HepG2 (cell line): ENCODE measurements around the gene LIG4. TPM values are rescaled to one million over a fixed set of nuclear protein-coding genes. Genes with fewer than 3 reads are reported as not detected.

ENCODE experiments used
- CCAR2 ChIP-seq: fragments of 200-400 bp; formaldehyde crosslinking; optimal IDR thresholded peaks from 2 replicates; pipeline ENCODE3; 2018; ENCODE audit warnings: low read depth, mild to moderate bottlenecking, low read length, moderate library complexity
- FOXA3 ChIP-seq: IDR thresholded peaks from 2 replicates; pipeline ENCODE4 v1.6.1; 2016; ENCODE audit warnings: missing genetic modification reagents, missing compliant biosample characterization
- GATAD1 ChIP-seq: IDR thresholded peaks from 2 replicates; pipeline ENCODE4 v1.6.1; 2016; ENCODE audit warnings: missing genetic modification reagents, missing compliant biosample characterization
- HNRNPH1 ChIP-seq: fragments of 200-400 bp; formaldehyde crosslinking; optimal IDR thresholded peaks from 2 replicates; pipeline ENCODE3; 2017; ENCODE audit warnings: mild to moderate bottlenecking, low read depth, low read length
- KLF6 ChIP-seq: IDR thresholded peaks from 2 replicates; pipeline ENCODE4 v1.8.0; 2016; ENCODE audit warnings: missing biosample characterization, missing genetic modification reagents
- MAZ ChIP-seq, 2 experiments: sonication (generic) in 1 of 2; formaldehyde crosslinking in 1 of 2; IDR thresholded peaks; 2 replicates each; pipeline versions ENCODE4 v1.5.0 to v1.6.1; 2012 to 2020; ENCODE audit warnings: low read depth in 2 of 2, mild to moderate bottlenecking in 2 of 2, borderline replicate concordance in 1 of 2, improper control_type of control experiment in 1 of 2, low read length in 1 of 2, missing genetic modification reagents in 1 of 2, moderate library complexity in 1 of 2
- MED8 ChIP-seq: sonication (generic); formaldehyde crosslinking; IDR thresholded peaks from 2 replicates; pipeline ENCODE4 v1.8.1; 2023; ENCODE audit warnings: mild to moderate bottlenecking, missing genetic modification reagents; ENCODE audit not compliant: insufficient replicate concordance
- MEF2D ChIP-seq: sonication (generic); formaldehyde crosslinking; IDR thresholded peaks from 2 replicates; pipeline ENCODE4 v1.5.1; 2020; ENCODE audit warnings: mild to moderate bottlenecking, missing genetic modification reagents
- NAIF1 ChIP-seq: sonication (generic); formaldehyde crosslinking; IDR thresholded peaks from 2 replicates; pipeline ENCODE4 v1.5.0; 2020; ENCODE audit warnings: mild to moderate bottlenecking, missing genetic modification reagents, borderline replicate concordance
- NFE2L1 ChIP-seq: sonication (generic); formaldehyde crosslinking; IDR thresholded peaks from 2 replicates; pipeline ENCODE4 v1.4.0; 2020; ENCODE audit warnings: missing genetic modification reagents, mild to moderate bottlenecking, borderline replicate concordance
- PHF8 ChIP-seq: sonication (generic); formaldehyde crosslinking; IDR thresholded peaks from 2 replicates; pipeline ENCODE4 v1.5.0; 2020; ENCODE audit warnings: missing genetic modification reagents
- SMAD9 ChIP-seq: sonication (generic); formaldehyde crosslinking; IDR thresholded peaks from 2 replicates; pipeline ENCODE4 v1.5.1; 2020; ENCODE audit warnings: mild to moderate bottlenecking, missing genetic modification reagents
- SP2 ChIP-seq: sonication (generic); formaldehyde crosslinking; IDR thresholded peaks from 2 replicates; pipeline ENCODE4 v1.5.1; 2020; ENCODE audit warnings: mild to moderate bottlenecking, missing genetic modification reagents
- THRA ChIP-seq: sonication (generic); formaldehyde crosslinking; IDR thresholded peaks from 2 replicates; pipeline ENCODE4 v1.4.0; 2020; ENCODE audit warnings: missing genetic modification reagents, borderline replicate concordance
- TP53 ChIP-seq: sonication (generic); formaldehyde crosslinking; conservative IDR thresholded peaks from 2 replicates; pipeline ENCODE4 v1.4.0; 2020; ENCODE audit warnings: missing genetic modification reagents
- ZBTB7B ChIP-seq: sonication (generic); formaldehyde crosslinking; IDR thresholded peaks from 2 replicates; pipeline ENCODE4 v1.4.0; 2020; ENCODE audit warnings: missing genetic modification reagents
- ZKSCAN8 ChIP-seq: IDR thresholded peaks from 2 replicates; pipeline ENCODE4 v1.6.1; 2016; ENCODE audit warnings: borderline replicate concordance, missing genetic modification reagents, missing compliant biosample characterization
- ZNF12 ChIP-seq: sonication (generic); formaldehyde crosslinking; IDR thresholded peaks from 2 replicates; pipeline ENCODE4 v1.5.0; 2020; ENCODE audit warnings: missing genetic modification reagents
- ZNF263 ChIP-seq: sonication (generic); formaldehyde crosslinking; IDR thresholded peaks from 2 replicates; pipeline ENCODE4 v1.4.0; 2020; ENCODE audit warnings: missing genetic modification reagents
- ZNF280B ChIP-seq: sonication (generic); formaldehyde crosslinking; IDR thresholded peaks from 2 replicates; pipeline ENCODE4 v1.5.0; 2020; ENCODE audit warnings: missing genetic modification reagents, mild to moderate bottlenecking, borderline replicate concordance
- ZNF430 ChIP-seq: sonication (generic); formaldehyde crosslinking; IDR thresholded peaks from 2 replicates; pipeline ENCODE4 v1.9.0; 2021; ENCODE audit warnings: mild to moderate bottlenecking, missing genetic modification reagents
- ZNF431 ChIP-seq: sonication (generic); formaldehyde crosslinking; IDR thresholded peaks from 2 replicates; pipeline ENCODE4 v1.9.0; 2022; ENCODE audit warnings: missing genetic modification reagents, low read depth, mild to moderate bottlenecking, borderline replicate concordance
- ZNF441 ChIP-seq: sonication (generic); formaldehyde crosslinking; IDR thresholded peaks from 2 replicates; pipeline ENCODE4 v1.7.0; 2021; ENCODE audit warnings: missing genetic modification reagents, borderline replicate concordance
- ZNF616 ChIP-seq: sonication (generic); formaldehyde crosslinking; IDR thresholded peaks from 2 replicates; pipeline ENCODE4 v1.5.0; 2020; ENCODE audit warnings: low read depth, mild to moderate bottlenecking, missing genetic modification reagents
- ZNF772 ChIP-seq: sonication (generic); formaldehyde crosslinking; IDR thresholded peaks from 2 replicates; pipeline ENCODE4 v1.5.0; 2020; ENCODE audit warnings: mild to moderate bottlenecking, missing genetic modification reagents
- ZNF816 ChIP-seq: sonication (generic); formaldehyde crosslinking; IDR thresholded peaks from 2 replicates; pipeline ENCODE4 v1.8.0; 2022; ENCODE audit warnings: missing genetic modification reagents, mild to moderate bottlenecking, borderline replicate concordance
- ZSCAN21 ChIP-seq: sonication (generic); formaldehyde crosslinking; IDR thresholded peaks from 2 replicates; pipeline ENCODE4 v1.8.0; 2022; ENCODE audit warnings: mild to moderate bottlenecking, missing genetic modification reagents, moderate library complexity, borderline replicate concordance
- polyA plus RNA-seq, 8 experiments: library from polyadenylated mRNA; depleted of rRNA in 3 of 8; stranded (reverse) in 7 of 8; unstranded in 1 of 8; fragments of >200 nt; fragmentation: Illumina TruSeq in 4 of 8; extraction: Trizol in 4 of 8; gene quantifications; 2 replicates each; pipeline versions ENCODE4 v1.2.1 to v1.2.3, GENCODE V29; 2011 to 2016; ENCODE audit warnings: low read depth in 4 of 8, missing spikeins in 1 of 8, mixed read lengths in 1 of 8; ENCODE audit not compliant: insufficient read depth in 1 of 8
- total RNA-seq, 5 experiments: library from RNA; depleted of rRNA; stranded (reverse); fragments of >200 nt; fragmentation: Illumina TruSeq; extraction: Trizol; gene quantifications; 2 replicates each; pipeline ENCODE4 v1.2.3, GENCODE V29; 2016; ENCODE audit warnings: low read depth in 1 of 5

LIG4 gene
- total and polyA plus RNA-seq, 2 of the 13 experiments (the other 11 are each of a cell fraction or from before 2014, with no cell fraction given) = 4.0 to 4.5 TPM

DNA sequence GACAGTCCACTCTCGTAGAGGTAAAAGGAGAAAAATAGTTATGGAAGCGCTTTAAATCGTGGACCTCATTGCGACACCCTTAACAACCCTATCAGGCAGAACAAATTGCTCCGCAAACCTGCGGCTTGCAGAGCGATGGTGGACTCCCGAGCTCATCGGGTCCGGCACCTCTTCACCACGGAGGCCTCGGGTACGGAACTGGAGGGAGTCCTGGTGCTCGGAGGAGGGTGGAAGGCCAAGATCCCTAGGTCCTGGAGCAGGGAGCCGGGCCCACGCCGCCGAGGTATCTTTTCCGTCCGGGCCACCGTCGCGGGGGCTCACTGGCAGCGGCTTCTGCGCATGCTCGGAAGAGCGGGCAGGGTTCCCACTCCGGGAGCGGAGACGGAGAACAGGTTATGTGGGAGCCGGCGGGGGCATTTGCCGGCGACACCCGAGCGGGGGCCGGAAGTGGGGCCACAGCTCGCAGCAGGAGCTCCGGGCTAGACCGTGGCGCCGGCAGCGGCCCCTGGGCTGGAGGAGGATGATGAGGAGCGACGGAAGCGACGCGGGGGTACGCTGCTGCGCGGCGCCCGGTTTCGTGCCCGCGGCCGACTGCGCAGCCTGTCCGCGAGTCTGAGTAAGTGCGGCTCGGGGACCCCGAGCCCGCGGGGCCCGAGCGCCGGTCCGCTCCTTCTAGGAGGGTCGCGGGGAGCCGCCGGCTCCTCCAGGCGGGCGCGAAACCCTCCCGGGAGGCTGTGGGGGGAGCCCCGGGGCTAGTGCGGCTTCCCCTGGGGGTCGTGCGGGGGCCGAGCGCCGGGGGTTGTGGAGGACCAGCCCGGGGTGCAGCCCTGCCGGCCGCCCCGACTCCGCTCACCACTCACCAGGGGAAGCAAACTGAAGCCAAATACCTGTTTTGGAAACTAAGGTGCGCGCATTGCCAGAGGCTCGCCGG is 3.0 kb upstream of the LIG4 start, which contains the start of gene ABHD13 (continued):
- TF ChIP-seq TP53 = peak; percentile 53; the same call in 1 of the 2 replicates
- peak; percentile 58; the same call in 1 of the 2 replicates for TF ChIP-seq NAIF1
- peak; percentile 50; the same call in 1 of the 2 replicates for TF ChIP-seq ZBTB7B (CRISPR knock-in tag)
- no peak for TF ChIP-seq NFE2L1 (CRISPR knock-in tag)
- peak; percentile 55 for TF ChIP-seq ZNF12
- no peak for TF ChIP-seq SMAD9 (CRISPR knock-in tag)
- no peak for TF ChIP-seq ZNF431
- 0 out of 2 replicates have a peak, but pooled peaks have one; percentile 53 for TF ChIP-seq THRA
- no peak for TF ChIP-seq ZNF616 (CRISPR knock-in tag)
- peak; percentile 92 for TF ChIP-seq GATAD1 (CRISPR knock-in tag)
- no peak; the same call in 1 of the 2 replicates for TF ChIP-seq ZNF816 (CRISPR knock-in tag)
- TF ChIP-seq FOXA3 (CRISPR knock-in tag) = peak; percentile 66
- TF ChIP-seq PHF8 (CRISPR knock-in tag) = peak; percentile 95
- peak; percentile 12; the same call in 1 of the 2 replicates for TF ChIP-seq SP2 (CRISPR knock-in tag)
- no peak for TF ChIP-seq ZNF441
- peak; percentile 44 for TF ChIP-seq HNRNPH1
- TF ChIP-seq ZNF430 (CRISPR knock-in tag) = peak; percentile 83
- TF ChIP-seq ZKSCAN8 (CRISPR knock-in tag) = 0 out of 2 replicates have a peak, but pooled peaks have one; percentile 36
- TF ChIP-seq ZNF263 (CRISPR knock-in tag) = peak; percentile 90
- TF ChIP-seq MEF2D (CRISPR knock-in tag) = peak; percentile 81
- TF ChIP-seq MAZ (IDR thresholded peaks at IDR 0.05; ENCODE audit: borderline replicate concordance, low read depth, low read length) = peak; percentile 98
- TF ChIP-seq MAZ (CRISPR knock-in tag; IDR thresholded peaks at IDR 0.05; ENCODE audit: low read depth) = peak; percentile 98
- TF ChIP-seq ZSCAN21 (CRISPR knock-in tag) = peak; percentile 88; the same call in 1 of the 2 replicates
- 0 out of 2 replicates have a peak, but pooled peaks have one; percentile 63 for TF ChIP-seq ZNF280B (CRISPR knock-in tag)
- TF ChIP-seq CCAR2 = no peak
- peak; percentile 49; the same call in 1 of the 2 replicates for TF ChIP-seq ZNF772 (CRISPR knock-in tag)
- TF ChIP-seq KLF6 (CRISPR knock-in tag) = peak; percentile 55; the same call in 1 of the 2 replicates
- TF ChIP-seq MED8 (CRISPR knock-in tag) = peak; percentile 37
